ENCODE measurements around the gene SAYSD1. TPM values are rescaled to one million over a fixed set of nuclear protein-coding genes. Genes with fewer than 3 reads are reported as not detected.

SAYSD1 gene
- total and polyA plus RNA-seq, 2 donors (not counting 1 experiment from before 2014, with no cell fraction given) = 4.6 to 17.8 TPM

DNA sequence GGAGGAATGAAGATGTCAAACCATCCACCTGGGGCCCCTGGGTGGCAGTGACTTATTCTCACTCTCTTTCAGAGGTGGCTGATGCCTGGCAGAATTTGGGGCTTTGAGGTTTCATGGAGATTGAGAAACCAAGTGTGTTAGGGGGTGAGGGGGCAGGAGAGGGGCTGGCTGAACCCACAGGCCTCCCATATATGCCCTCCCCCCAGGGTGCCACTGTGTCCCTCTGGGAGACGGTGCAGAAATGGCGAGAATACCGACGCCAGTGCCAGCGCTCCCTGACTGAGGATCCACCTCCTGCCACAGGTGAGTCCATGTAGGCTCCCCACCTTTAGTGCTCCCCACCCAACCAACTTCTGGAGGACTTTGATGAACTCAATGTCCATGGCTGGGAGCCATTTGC is 58.8 kb downstream of the SAYSD1 start:
- no peaks in the 10 kb centered on the region for H3K79me2 ChIP-seq (ENCODE audit: control insufficient read depth, insufficient read depth, low read length)
- ATAC-seq (ENCODE audit: low read depth) (no peak), DNase-seq (no peak)
- H2AFZ ChIP-seq (ENCODE audit: insufficient read depth, low read depth, low read length, poor library complexity, severe bottlenecking) = no peak overlapping the region
- POLR2A ChIA-PET = no interaction called here
- intact Hi-C loops (cut with micrococcal nuclease) = no loop called here
- peaks cover 50% of the 10 kb centered on the region for H3K27me3 Mint-ChIP-seq
- no peaks in the 10 kb centered on the region for H3K36me3 ChIP-seq (replicated peaks in 1 of 2; ENCODE audit: control extremely low read depth in 1 of 2, control insufficient read depth in 1 of 2, extremely low read depth in 1 of 2, insufficient read depth in 2 of 2, low read length in 1 of 2)
- peaks cover 0 to 4% (median 0%) of the 10 kb centered on the region in 4 experiments for H3K27me3 ChIP-seq (replicated peaks in 1 of 4; ENCODE audit: control extremely low read depth in 1 of 4, control insufficient read depth in 3 of 4, insufficient read depth in 4 of 4, low read length in 3 of 4)
- no peak overlapping the region for H3K9ac ChIP-seq (ENCODE audit: low read length)
- no peak overlapping the region for H3K4me3 ChIP-seq (ENCODE audit: control extremely low read depth in 1 of 5, extremely low read depth in 1 of 5, insufficient read depth in 1 of 5, low read depth in 2 of 5, low read length in 4 of 5)
- H3K4me1 Mint-ChIP-seq = no peaks in the 10 kb centered on the region
- no peaks in the 10 kb centered on the region for H4K20me1 ChIP-seq (ENCODE audit: control insufficient read depth, insufficient read depth, low read length, poor library complexity, severe bottlenecking)
- CTCF ChIA-PET = no interaction called here
- no peak overlapping the region for H3K27ac Mint-ChIP-seq
- no peak overlapping the region for H3K4me3 Mint-ChIP-seq
- no peak for TF ChIP-seq EZH2 (IDR thresholded peaks at IDR 0.05; ENCODE audit: borderline replicate concordance, insufficient read depth, low read depth, low read length, poor library complexity, severe bottlenecking)
- TF ChIP-seq, protein P1, sequence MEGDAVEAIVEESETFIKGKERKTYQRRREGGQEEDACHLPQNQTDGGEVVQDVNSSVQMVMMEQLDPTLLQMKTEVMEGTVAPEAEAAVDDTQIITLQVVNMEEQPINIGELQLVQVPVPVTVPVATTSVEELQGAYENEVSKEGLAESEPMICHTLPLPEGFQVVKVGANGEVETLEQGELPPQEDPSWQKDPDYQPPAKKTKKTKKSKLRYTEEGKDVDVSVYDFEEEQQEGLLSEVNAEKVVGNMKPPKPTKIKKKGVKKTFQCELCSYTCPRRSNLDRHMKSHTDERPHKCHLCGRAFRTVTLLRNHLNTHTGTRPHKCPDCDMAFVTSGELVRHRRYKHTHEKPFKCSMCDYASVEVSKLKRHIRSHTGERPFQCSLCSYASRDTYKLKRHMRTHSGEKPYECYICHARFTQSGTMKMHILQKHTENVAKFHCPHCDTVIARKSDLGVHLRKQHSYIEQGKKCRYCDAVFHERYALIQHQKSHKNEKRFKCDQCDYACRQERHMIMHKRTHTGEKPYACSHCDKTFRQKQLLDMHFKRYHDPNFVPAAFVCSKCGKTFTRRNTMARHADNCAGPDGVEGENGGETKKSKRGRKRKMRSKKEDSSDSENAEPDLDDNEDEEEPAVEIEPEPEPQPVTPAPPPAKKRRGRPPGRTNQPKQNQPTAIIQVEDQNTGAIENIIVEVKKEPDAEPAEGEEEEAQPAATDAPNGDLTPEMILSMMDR (IDR thresholded peaks at IDR 0.05) = no peak
- no peaks in the 10 kb centered on the region for H3K9me3 Mint-ChIP-seq (ENCODE audit: insufficient read depth)
- no peak overlapping the region for H3K27ac ChIP-seq (ENCODE audit: low read length in 2 of 2)
- H3K4me1 ChIP-seq (ENCODE audit: control insufficient read depth in 2 of 2, insufficient read depth in 2 of 2, low read length in 2 of 2) = no peaks in the 10 kb centered on the region
- H3K9me3 ChIP-seq (ENCODE audit: control extremely low read depth in 1 of 3, control insufficient read depth in 2 of 3, insufficient read depth in 1 of 3, low read length in 2 of 3) = no peaks in the 10 kb centered on the region
- H3K4me2 ChIP-seq (replicated peaks; ENCODE audit: low read depth, low read length, poor library complexity, severe bottlenecking) = no peak overlapping the region
- 93% methylated on average over 4 of the region's 5 CpGs for WGBS (ENCODE audit: insufficient coverage)

GRCh38 chr6:39055661-39056060 is 59.3 kb downstream of the SAYSD1 start:
- intact Hi-C loops (cut with micrococcal nuclease) = no loop called here
- WGBS (ENCODE audit: insufficient coverage) = 96% methylated on average over 4 of the region's 7 CpGs
- no peak for TF ChIP-seq EZH2 (IDR thresholded peaks at IDR 0.05; ENCODE audit: borderline replicate concordance, insufficient read depth, low read depth, low read length, poor library complexity, severe bottlenecking)
- TF ChIP-seq, protein P1 (IDR thresholded peaks at IDR 0.05) = no peak
- Mint-ChIP-seq H3K9me3 (ENCODE audit: insufficient read depth) (no peaks in the 10 kb centered on the region), H3K27ac (no peak overlapping the region), H3K4me1 (no peaks in the 10 kb centered on the region), H3K27me3 (peaks cover 49% of the 10 kb centered on the region), H3K4me3 (no peak overlapping the region)
- DNase-seq (no peak), ATAC-seq (ENCODE audit: low read depth) (no peak)
- Histone ChIP-seq H3K4me2 (replicated peaks; ENCODE audit: low read depth, low read length, poor library complexity, severe bottlenecking) (no peak overlapping the region), H3K9me3 (ENCODE audit: control extremely low read depth in 1 of 3, control insufficient read depth in 2 of 3, insufficient read depth in 1 of 3, low read length in 2 of 3) (no peaks in the 10 kb centered on the region), H3K9ac (ENCODE audit: low read length) (no peak overlapping the region), H4K20me1 (ENCODE audit: control insufficient read depth, insufficient read depth, low read length, poor library complexity, severe bottlenecking) (no peaks in the 10 kb centered on the region), H3K4me3 (ENCODE audit: control extremely low read depth in 1 of 5, extremely low read depth in 1 of 5, insufficient read depth in 1 of 5, low read depth in 2 of 5, low read length in 4 of 5) (no peak overlapping the region), H3K79me2 (ENCODE audit: control insufficient read depth, insufficient read depth, low read length) (no peaks in the 10 kb centered on the region), H3K27ac (ENCODE audit: low read length in 2 of 2) (no peak overlapping the region), H3K36me3 (replicated peaks in 1 of 2; ENCODE audit: control extremely low read depth in 1 of 2, control insufficient read depth in 1 of 2, extremely low read depth in 1 of 2, insufficient read depth in 2 of 2, low read length in 1 of 2) (no peaks in the 10 kb centered on the region), H2AFZ (ENCODE audit: insufficient read depth, low read depth, low read length, poor library complexity, severe bottlenecking) (no peak overlapping the region), H3K4me1 (ENCODE audit: control insufficient read depth in 2 of 2, insufficient read depth in 2 of 2, low read length in 2 of 2) (no peaks in the 10 kb centered on the region), H3K27me3 (replicated peaks in 1 of 4; ENCODE audit: control extremely low read depth in 1 of 4, control insufficient read depth in 3 of 4, insufficient read depth in 4 of 4, low read length in 3 of 4) (peaks cover 0 to 4% (median under 1%) of the 10 kb centered on the region in 4 experiments)
- POLR2A ChIA-PET = no interaction called here
- CTCF ChIA-PET = no interaction called here

All from B cell (primary cell).